PC-3 (cell line): ENCODE data around the gene MACROH2A1. TPM values are rescaled to one million over a fixed set of nuclear protein-coding genes. Genes with fewer than 3 reads are reported as not detected.

Experiments
- ATAC-seq: fragments of 200-7000 bp; cut with Tn5 transposase; 2 replicates; pipeline ENCODE4 v1.9.1; 2020; ENCODE audit warnings: mild to moderate bottlenecking, moderate library complexity
- BruUV-seq: library from RNA; stranded (reverse); fragments of 400-500 nt; replicated peaks from 2 replicates; lab custom pipeline; 2021; lab: Mats Ljungman, UMichigan
- CTCF ChIA-PET: fragments of 300-600 bp; sonication (Branson Sonifier 250); formaldehyde crosslinking; loops from one replicate; lab custom pipeline; 2022; ENCODE audit warnings: antibody characterized with exemption; lab: Charles Lee
- POLR2A ChIA-PET: fragments of 300-600 bp; sonication (Branson Sonifier 250); formaldehyde crosslinking; loops from one replicate; lab custom pipeline; 2022; ENCODE audit warnings: antibody characterized with exemption; ENCODE audit not compliant: unreplicated experiment; lab: Charles Lee
- DNase-seq: peaks from one replicate; pipeline ENCODE4 v3.0.0-alpha.2; 2015
- H2AFZ ChIP-seq: fragments of 300-600 bp; sonication (generic); 2 replicates; pipeline ENCODE4 v1.6.0; 2016; ENCODE audit warnings: antibody characterized with exemption, low read length
- H3F3A ChIP-seq: fragments of 300-600 bp; sonication (generic); one replicate; pipeline ENCODE4 v1.6.0; 2017; ENCODE audit warnings: antibody characterized with exemption, low read length, control low read depth, mild to moderate bottlenecking; ENCODE audit not compliant: unreplicated experiment
- H3K27ac ChIP-seq: fragments of 300-600 bp; sonication (generic); 2 replicates; pipeline ENCODE4 v1.5.1; 2016; ENCODE audit warnings: mild to moderate bottlenecking, low read length
- H3K27me3 ChIP-seq: fragments of 300-600 bp; sonication (generic); 2 replicates; pipeline ENCODE4 v1.6.1; 2016; ENCODE audit warnings: low read length, mixed read lengths
- H3K36me3 ChIP-seq: fragments of 300-600 bp; sonication (generic); 2 replicates; pipeline ENCODE4 v1.6.1; 2016; ENCODE audit warnings: low read depth, mixed run types, low read length, mixed read lengths
- H3K4me1 ChIP-seq: fragments of 300-600 bp; sonication (generic); 2 replicates; pipeline ENCODE4 v1.5.1; 2016; ENCODE audit warnings: low read length; ENCODE audit not compliant: insufficient read depth
- H3K4me2 ChIP-seq: fragments of 300-600 bp; sonication (generic); 2 replicates; pipeline ENCODE4 v1.6.0; 2016; ENCODE audit warnings: low read length
- H3K4me3 ChIP-seq: fragments of 300-600 bp; sonication (generic); 2 replicates; pipeline ENCODE4 v1.5.1; 2016; ENCODE audit warnings: mild to moderate bottlenecking, low read length, mixed read lengths
- H3K79me2 ChIP-seq: fragments of 300-600 bp; sonication (generic); 2 replicates; pipeline ENCODE4 v1.6.1; 2017; ENCODE audit warnings: low read length, mixed read lengths
- H3K9ac ChIP-seq: fragments of 300-600 bp; sonication (generic); 2 replicates; pipeline ENCODE4 v1.6.0; 2016; ENCODE audit warnings: mild to moderate bottlenecking, low read length
- H3K9me2 ChIP-seq: fragments of 300-600 bp; sonication (generic); replicated peaks from 2 replicates; pipeline ENCODE4 v1.6.1; 2016; ENCODE audit warnings: mixed run types, low read length, mixed read lengths
- H3K9me3 ChIP-seq: fragments of 300-600 bp; sonication (generic); 2 replicates; pipeline ENCODE4 v1.6.1; 2016; ENCODE audit warnings: low read length, mixed read lengths
- H4K20me1 ChIP-seq: fragments of 300-600 bp; sonication (generic); 2 replicates; pipeline ENCODE4 v1.6.1; 2016; ENCODE audit warnings: low read length, mixed read lengths
- EZH2 ChIP-seq: fragments of 300-600 bp; sonication (generic); IDR thresholded peaks from one replicate; pipeline ENCODE4 v1.6.1; 2017; ENCODE audit warnings: antibody characterized with exemption, mild to moderate bottlenecking, low read length; ENCODE audit not compliant: unreplicated experiment
- EZH2phosphoT487 ChIP-seq: fragments of 300-600 bp; sonication (generic); IDR thresholded peaks from 2 replicates; pipeline ENCODE4 v1.6.1; 2018; ENCODE audit warnings: mild to moderate bottlenecking, antibody characterized with exemption, low read length, borderline replicate concordance
- intact Hi-C: fragments of 100-400 bp; cut with micrococcal nuclease; formaldehyde crosslinking; loops from 2 replicates; pipeline ENCODE4 v1.9.0; 2023
- total RNA-seq: library from RNA; depleted of rRNA; stranded (reverse); fragments of >200 nt; gene quantifications from 2 replicates; pipeline ENCODE4 v1.2.3, GENCODE V29; 2014
- TF ChIP-seq, protein P1 (sequence below): fragments of 300-600 bp; sonication (generic); conservative IDR thresholded peaks from 2 replicates; pipeline ENCODE4 v1.5.1; 2017; ENCODE audit warnings: antibody characterized with exemption, low read depth, mild to moderate bottlenecking, low read length

MACROH2A1 gene
- total RNA-seq, 1 experiment from 2014 or later, result 388 TPM

DNA sequence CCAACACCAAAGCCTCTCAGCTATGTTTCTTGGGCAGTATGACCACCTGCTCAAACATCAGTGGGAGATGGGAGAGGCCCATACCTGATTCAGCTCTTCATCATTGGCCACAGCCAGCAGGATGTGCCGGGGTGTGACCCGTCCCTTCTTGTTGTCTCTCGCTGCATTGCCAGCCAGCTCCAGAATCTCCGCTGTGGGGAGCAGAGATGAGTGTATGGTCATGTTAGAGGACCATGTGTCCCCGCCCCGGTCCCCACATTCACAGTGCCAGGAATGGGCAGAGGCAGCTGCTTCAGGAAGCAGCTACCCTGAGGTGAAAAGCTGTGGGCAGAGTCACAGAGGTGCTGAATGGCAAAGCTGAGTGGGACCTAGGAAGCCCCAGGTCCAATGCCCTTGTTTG lies 29.1 kb downstream of the MACROH2A1 start:
- H3K9me2 ChIP-seq, result no peaks in the 10 kb centered on the region
- no peaks in the 10 kb centered on the region for H3K9me3 ChIP-seq
- no peaks in the 10 kb centered on the region for H3K27me3 ChIP-seq
- H3F3A ChIP-seq, result no peaks in the 10 kb centered on the region
- intact Hi-C loops, result no loop called here
- H3K27ac ChIP-seq, result no peak overlapping the region
- H3K4me2 ChIP-seq, result no peak overlapping the region
- H3K9ac ChIP-seq, result no peak overlapping the region
- CTCF ChIA-PET, result interaction anchor here (0.7 kb wide), 1 partner anchor 124 kb away, joined by 3 read pairs; no protein-coding TSS in a partner anchor
- H2AFZ ChIP-seq, result no peak overlapping the region
- H3K79me2 ChIP-seq, result peaks cover 34% of the 10 kb centered on the region
- POLR2A ChIA-PET, result no interaction called here
- TF ChIP-seq EZH2 (no peak), EZH2phosphoT487 (no peak)
- TF ChIP-seq, protein P1, sequence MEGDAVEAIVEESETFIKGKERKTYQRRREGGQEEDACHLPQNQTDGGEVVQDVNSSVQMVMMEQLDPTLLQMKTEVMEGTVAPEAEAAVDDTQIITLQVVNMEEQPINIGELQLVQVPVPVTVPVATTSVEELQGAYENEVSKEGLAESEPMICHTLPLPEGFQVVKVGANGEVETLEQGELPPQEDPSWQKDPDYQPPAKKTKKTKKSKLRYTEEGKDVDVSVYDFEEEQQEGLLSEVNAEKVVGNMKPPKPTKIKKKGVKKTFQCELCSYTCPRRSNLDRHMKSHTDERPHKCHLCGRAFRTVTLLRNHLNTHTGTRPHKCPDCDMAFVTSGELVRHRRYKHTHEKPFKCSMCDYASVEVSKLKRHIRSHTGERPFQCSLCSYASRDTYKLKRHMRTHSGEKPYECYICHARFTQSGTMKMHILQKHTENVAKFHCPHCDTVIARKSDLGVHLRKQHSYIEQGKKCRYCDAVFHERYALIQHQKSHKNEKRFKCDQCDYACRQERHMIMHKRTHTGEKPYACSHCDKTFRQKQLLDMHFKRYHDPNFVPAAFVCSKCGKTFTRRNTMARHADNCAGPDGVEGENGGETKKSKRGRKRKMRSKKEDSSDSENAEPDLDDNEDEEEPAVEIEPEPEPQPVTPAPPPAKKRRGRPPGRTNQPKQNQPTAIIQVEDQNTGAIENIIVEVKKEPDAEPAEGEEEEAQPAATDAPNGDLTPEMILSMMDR, result no peak
- no peak for DNase-seq
- no peak for ATAC-seq
- no peak overlapping the region for H3K4me3 ChIP-seq
- no TSS peak for BruUV-seq
- 0 out of 2 replicates have a peak, but pooled peaks cover 4% of the 10 kb centered on the region for H4K20me1 ChIP-seq
- H3K36me3 ChIP-seq, result peaks cover 64% of the 10 kb centered on the region
- H3K4me1 ChIP-seq, result peaks cover 7% of the 10 kb centered on the region; the same call in 1 of the 2 replicates

GRCh38 chr5:135367554-135367953 lies 31.5 kb downstream of the MACROH2A1 start:
- intact Hi-C loops, result no loop called here
- BruUV-seq, result no TSS peak
- Histone ChIP-seq H3K4me1 (peaks cover 7% of the 10 kb centered on the region; the same call in 1 of the 2 replicates), H3K36me3 (peaks cover 57% of the 10 kb centered on the region), H3K9ac (no peak overlapping the region), H3K4me3 (no peak overlapping the region), H3F3A (no peaks in the 10 kb centered on the region), H3K27ac (no peak overlapping the region), H3K9me3 (no peaks in the 10 kb centered on the region), H3K79me2 (peaks cover 16% of the 10 kb centered on the region; the same call in 1 of the 2 replicates), H3K27me3 (no peaks in the 10 kb centered on the region), H2AFZ (no peak overlapping the region), H3K4me2 (no peak overlapping the region), H3K9me2 (no peaks in the 10 kb centered on the region), H4K20me1 (0 out of 2 replicates have a peak, but pooled peaks cover 4% of the 10 kb centered on the region)
- no peak for TF ChIP-seq EZH2
- TF ChIP-seq, protein P1, result no peak
- no peak for TF ChIP-seq EZH2phosphoT487
- DNase-seq (no peak), ATAC-seq (no peak)
- ChIA-PET CTCF (no interaction called here), POLR2A (no interaction called here)

DNA sequence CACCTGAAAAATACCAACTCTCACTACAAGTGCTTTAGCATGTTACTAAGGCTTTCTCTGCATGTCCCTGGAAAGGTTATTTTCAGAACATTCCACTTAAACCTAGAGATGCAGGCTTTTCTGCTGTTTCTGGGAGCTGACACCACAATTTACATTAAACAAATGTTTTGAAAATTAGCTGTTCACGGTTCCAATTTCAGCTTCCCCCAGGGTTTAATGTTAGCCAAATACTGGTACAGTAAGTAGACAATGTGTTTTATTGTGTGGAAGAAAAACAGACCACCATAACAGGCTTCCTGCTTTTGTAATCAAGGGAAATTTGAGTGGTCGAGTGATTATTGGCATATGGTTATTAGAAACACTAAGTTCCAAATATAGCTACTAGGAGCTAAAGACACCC lies 32.0 kb downstream of the MACROH2A1 start:
- Histone ChIP-seq H3K4me2 (no peak overlapping the region), H3K9me2 (no peaks in the 10 kb centered on the region), H3K4me1 (peaks cover 3% of the 10 kb centered on the region; the same call in 1 of the 2 replicates), H3K27me3 (no peaks in the 10 kb centered on the region), H3K36me3 (peaks cover 61% of the 10 kb centered on the region), H3F3A (no peaks in the 10 kb centered on the region), H3K27ac (no peak overlapping the region), H3K9ac (no peak overlapping the region), H3K4me3 (no peak overlapping the region), H2AFZ (no peak overlapping the region), H3K9me3 (no peaks in the 10 kb centered on the region), H3K79me2 (peaks cover 12% of the 10 kb centered on the region; the same call in 1 of the 2 replicates), H4K20me1 (0 out of 2 replicates have a peak, but pooled peaks cover 4% of the 10 kb centered on the region)
- CTCF ChIA-PET, result no interaction called here
- intact Hi-C loops, result no loop called here
- TF ChIP-seq, protein P1, result no peak
- TF ChIP-seq EZH2phosphoT487 (no peak), EZH2 (no peak)
- DNase-seq (no peak), ATAC-seq (no peak)
- POLR2A ChIA-PET, result no interaction called here
- no TSS peak for BruUV-seq
